Iris pigment epithelial cell (primary cell): ENCODE measurements around the gene GNAZ.
"Not testable (repeated sequence)": the region's sequence is repeated elsewhere in the genome, so short reads cannot be mapped to it uniquely, and the experiment has no call there.

ENCODE experiments used
- DNase-seq: peaks from one replicate; pipeline ENCODE4 v3.0.0-alpha.2; 2011; ENCODE audit warnings: low read depth

GNAZ gene

DNA sequence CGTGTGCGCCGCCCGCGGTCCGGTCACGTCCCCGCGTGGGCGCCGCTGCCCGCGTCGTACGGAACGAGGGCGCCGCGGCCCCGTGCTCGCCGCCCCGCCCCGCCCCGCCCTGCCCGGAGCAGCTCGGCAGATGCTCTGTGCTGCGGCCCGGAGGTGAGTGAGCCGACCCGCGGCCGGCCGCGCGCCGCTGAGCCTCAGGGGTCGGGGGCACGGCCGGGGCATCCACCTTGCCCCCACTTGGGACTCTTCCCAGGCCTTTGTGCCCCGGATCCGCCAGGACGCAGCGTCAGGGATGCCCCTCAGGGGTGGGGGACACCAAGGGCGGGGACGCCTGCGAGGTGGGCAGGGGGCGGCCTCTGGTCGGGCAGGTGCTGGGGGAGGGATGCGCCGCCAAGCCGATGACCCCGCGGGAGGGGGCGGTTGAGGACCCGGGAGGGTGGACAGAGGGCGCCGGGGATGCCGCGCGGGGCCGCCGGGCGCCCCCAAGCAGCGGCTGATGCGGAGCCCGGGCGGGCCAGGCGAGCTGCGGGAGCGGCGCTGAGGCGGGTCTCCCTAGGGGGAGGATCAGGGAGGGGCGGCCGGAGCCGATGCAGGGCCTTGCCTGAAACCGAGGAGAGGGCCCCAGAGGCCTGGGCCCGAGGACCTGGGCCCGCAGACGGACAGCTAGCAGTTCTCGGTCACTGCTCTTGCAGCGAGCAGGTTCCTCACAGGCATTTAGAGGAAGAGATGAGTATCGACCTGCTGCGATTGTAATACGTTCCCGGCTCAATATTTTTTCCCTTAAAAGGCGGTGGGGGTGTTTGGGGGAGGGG is at the start of gene GNAZ:
Gene GNAZ (plus strand): TSS at position 102 of the 812 bp plus-strand sequence. CDS start 25,177 bp downstream, outside the sequence.
- DNase-seq, result no peak

DNA sequence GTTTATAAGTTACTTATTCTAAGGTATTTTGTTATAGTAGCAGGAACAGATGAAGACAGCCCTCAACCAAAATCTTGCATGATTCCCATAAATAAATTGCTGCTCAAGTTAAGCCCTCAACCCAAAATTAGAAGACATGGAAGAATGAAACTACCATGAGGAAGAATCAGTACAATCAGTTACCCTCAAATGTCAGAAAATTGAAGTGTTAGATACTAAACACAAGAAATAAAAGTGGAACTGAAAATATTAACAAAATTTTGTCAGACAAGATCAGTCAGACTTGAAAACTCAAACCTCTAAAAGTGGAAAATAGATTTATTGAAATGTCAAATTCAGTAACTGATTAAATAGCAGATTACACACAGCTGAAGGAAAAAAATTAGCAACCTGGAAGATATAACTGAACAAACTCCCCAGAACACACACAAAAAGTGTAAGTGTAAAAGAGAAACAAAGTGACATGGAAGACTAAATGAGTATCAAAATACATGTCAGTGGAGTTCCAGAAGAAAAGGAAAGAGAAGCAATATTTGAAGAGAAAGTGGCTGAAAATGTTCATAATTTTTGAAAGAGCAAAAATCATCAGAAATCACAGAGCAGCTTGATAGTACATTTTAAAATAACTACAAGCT is 49.5 kb upstream of the GNAZ start:
- no peak for DNase-seq

DNA sequence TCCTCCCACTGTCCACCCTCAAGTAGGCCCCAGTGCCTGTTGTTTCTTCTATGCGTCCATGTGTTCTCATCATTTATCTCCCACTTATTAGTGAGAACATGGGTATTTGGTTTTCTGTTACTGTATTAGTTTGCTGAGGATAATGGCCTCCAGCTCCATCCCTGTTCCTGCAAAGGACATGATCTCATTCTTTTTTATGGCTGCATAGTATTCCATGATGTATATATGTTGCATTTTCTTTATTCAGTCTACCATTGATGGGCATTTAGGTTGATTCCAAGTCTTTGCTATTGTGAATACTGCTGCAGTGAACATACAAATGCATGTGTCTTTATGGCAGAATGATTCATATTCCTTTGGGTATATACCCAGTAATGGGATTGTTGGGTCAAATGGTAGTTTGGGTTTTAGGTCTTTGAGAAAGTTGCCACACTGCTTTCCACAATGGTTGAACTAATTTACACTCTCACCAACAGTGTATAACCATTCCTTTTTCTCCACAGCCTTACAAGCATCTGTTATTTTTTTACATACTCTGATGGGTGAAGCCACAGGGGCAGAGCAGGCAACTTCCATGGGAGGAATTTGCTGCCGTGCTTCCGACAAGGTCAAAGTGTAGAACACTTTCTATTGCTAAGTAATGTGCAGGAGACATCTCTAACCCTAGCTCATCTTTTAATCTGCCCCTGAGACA is 48.5 kb upstream of the GNAZ start:
- DNase-seq, result not testable (repeated sequence)

DNA sequence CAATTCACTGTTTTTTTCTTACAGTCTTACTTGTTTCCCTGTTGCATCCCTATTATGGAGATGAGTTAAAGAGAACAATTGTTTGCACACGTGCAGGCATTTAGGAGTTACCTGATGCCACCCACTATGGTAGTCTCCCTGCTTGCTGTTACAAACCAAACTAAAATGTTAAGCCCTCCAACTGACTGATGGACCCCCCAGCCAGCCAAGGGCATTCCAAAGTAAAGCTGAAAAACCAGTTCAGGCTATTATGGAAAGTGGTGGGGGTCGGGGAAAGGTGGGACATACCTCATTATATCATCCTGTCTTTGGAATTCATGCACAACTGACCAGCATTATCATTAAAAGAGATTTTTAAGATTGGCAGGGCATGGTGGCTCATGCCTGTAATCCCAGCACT is 47.0 kb upstream of the GNAZ start:
- DNase-seq, result no peak

DNA sequence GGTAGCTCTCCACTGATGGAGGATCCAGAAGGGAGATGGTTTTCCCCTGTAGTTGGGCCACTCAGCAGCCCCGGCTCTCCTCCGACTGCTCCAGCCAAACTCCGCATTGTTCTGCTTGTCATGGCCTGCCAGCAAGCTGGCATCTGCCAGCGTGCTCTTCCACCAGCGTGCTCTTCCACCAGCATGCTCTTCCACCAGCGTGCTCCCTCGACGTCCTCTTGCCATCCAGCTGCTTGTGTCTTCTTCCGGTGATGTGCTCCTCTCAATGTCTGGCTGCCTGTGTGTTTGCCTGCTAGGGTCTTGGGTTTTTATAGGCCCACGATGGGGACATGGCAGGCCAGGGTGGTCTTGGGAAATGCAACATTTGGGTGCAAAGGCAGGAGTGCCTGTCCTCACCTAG is 43.5 kb upstream of the GNAZ start:
- no peak for DNase-seq

DNA sequence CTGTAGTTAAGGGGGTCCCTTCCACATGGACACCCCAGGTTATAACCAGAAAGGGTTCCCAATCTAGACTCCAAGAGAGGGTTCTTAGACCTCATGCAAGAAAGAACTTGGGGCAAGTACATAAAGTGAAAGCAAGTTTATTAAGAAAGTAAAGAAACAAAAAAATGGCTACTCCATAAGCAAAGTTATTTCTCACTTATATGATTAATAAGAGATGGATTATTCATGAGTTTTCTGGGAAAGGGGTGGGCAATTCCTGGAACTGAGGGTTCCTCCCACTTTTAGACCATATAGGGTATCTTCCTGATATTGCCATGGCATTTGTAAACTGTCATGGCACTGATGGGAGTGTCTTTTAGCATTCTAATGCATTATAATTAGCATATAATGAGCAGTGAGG is 42.5 kb upstream of the GNAZ start:
- not testable (repeated sequence) for DNase-seq

DNA sequence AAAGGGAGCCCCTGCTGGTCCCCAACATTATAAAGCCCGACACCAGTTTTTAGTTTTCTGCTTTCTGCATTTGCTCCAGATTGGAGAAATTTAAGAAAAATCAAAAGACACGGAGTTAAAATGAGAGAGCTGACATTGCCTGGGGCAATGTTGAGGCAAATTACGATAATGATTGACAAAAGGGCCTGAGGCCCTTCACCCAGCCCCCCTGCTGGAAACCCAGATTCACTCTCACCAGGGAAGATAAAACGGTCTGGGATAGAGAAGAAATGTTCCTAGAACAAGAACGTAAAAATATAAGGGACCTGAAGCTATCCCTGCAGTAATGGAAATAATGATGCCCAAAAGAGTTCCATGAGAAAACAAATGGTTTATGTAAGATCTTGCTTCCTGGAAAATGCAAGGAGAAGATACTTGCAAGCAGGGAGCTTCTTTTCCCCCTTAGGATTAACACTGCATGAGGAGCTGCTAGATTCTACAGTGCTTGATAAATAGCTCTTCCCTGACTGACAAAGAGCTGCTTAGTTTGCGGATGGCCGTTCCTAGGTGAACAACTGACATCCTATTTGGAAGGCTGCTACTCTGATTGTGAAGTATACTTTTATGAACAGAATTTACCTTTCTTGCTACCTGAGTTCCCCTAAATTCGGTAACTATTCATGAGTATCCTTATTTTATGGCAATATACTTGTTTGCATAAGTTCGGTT is 40.6 kb upstream of the GNAZ start:
- no peak for DNase-seq

DNA sequence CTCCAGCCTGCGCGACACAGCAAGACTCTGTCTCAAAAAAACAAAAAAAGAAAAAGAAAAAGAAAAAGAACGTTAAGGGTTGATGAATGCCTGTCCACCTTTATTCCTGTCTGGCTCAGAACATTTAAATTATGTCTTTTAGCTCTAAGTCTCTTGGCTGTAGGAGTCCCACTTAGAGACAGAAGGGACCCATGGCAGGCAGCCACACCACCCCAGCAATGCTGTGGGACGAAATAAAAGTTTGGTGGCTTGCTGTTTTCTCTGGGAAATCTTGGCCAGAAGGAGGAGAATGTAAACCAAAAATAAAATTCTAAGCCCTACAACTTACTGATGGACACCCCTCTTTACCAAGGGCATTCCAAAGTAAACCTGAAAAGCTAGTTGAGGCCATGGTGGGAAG is 38.9 kb upstream of the GNAZ start:
- DNase-seq, result no peak

DNA sequence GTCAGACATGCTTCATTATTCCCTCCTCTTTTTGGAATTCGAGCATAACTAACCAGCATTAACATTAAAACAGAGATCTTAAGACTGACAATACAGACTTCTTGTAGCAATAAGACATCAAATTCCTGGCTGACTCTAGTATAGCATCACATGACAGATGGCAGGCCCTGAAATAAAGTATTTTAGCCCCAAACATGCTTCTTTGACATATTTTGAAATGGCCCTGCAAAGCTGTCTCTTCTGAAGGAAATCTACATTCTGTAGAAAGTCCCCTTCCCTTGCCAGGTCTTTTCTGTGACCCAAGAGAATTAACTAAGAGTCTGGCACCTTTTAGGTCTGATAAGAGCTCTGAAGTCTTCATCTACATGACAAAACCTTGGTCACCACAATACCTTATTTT is 38.5 kb upstream of the GNAZ start:
- DNase-seq, result no peak

DNA sequence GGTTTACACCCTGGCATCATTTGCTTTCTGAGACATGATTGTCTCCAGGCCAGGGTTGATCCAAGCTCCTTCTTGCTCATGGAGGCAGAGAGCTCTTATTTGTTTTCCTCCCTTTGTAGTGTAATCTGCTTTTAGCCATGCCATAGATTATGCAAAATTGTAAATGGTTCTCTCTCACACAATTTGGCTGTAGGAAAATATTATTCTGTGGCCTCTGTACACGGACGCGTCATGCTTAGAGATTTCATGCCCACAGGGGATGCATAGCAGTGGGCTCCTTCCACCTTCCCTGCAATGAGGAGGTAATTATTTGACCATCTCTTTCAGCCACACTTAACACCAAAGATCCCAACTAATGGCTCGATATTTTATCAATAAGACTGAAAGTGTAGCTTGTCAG is 37.7 kb upstream of the GNAZ start:
- no peak for DNase-seq

DNA sequence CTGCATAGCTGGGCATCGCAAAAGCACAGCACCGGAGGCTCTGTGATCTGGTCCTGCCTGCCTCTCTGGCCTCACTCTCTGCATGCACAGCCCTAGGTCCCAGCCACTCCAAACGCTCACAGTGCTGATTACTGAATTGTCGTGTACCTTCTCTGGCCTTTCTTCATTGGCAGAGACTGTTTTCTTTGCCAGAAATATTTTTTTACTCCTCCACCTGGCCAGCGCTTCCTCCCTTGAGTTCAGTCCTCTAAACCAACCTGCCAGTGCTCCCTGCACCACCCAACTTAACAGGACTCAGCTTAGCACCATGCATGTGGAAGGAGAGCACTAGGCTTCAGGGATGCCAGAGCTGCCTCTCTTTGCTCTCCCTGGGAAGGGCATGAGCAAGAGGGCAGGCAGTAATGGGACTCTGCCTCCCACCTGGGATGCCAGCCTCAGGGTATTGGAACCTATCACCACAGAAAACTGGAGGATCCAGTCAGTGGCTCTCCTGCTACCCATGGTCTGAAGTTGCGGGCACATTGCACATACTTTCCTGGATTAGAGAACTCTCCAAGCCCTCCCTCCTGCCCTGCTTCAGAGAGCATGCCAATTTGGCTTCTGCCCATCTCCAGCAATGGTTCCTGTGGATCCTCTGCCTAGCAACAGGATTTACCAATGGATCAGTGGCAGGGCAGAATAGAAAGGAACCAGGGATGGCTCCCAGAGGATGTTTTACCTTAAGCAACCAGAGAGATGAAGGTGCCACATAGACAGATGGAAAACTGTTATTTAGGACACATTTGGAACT is 37.0 kb upstream of the GNAZ start:
- no peak for DNase-seq

DNA sequence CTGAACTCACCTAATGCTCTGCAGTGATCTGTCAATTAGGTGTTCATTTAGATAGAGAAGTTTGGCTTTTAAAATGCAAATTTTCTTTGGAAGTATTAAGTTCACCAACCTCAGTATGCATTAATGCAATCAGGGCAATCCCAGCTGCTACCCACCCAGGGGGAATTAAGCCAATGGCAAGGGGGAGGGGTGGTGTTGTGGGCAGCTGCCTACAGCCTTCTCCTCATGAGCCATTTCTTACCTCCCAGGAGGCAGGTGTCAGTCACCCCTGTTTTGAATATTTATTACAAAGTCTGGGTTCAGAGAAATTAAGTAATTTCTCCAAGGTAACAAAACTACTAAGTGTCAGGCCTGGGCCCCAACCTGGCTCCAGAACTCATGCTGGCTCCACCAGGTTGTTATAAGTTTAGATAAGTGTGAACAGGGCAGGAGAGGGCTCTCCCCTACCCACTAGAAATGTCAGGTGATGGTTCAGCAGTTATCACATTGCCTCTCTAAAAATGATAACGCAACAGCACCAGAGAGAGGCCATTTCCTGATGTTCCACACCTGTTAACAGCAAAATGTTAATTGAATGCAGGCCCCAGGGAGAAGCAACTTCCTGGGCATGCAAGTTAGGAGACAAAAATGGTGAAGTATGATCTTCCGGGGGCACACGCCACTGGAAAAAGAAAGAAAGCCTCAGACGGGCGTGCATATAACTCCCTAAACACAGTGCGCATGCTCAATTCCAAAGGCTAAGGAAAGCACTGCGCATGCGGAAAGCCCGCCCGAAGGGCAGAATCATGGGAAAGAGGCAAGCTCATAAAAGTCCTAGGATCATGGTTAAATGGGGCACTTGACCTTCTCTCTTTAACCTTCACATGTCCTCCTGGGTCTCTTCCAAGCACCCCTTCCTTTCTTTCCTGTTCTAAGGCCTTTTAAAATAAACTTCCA is 35.4 kb upstream of the GNAZ start:
- no peak for DNase-seq

DNA sequence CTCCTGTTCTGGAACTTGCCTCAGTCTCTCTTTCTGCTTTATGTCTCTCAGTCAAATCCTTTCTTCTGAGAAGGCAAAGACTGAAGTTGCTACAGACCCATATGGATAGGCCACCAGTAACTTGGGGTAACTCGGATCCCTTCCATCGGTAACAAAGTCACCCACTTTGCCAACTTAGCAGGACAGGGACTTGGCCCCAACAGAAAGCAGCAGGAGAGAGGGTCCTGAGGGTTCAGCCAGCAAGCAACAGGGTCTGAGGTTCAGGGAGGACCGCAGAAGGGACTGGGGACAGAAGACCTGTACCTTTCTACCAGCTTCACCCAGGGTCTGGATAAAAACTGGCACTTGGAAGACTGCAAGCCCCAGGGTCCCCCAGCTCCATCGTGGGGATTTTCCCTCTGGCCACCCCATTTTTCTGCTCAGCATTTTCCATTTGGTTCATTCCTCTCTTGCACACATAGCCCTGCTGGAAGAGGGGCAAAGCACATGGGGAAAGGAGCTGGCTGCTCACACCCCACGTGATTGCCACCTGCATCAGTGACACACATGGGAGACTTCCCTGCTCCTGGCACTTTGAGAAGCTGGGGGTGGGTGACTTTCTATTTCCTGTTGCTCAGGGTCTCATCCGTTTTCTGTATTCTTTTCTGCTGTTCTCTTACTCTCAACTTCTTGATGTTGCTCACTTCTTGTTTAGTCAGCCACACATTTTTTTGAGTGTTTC is 34.6 kb upstream of the GNAZ start:
- DNase-seq, result no peak

DNA sequence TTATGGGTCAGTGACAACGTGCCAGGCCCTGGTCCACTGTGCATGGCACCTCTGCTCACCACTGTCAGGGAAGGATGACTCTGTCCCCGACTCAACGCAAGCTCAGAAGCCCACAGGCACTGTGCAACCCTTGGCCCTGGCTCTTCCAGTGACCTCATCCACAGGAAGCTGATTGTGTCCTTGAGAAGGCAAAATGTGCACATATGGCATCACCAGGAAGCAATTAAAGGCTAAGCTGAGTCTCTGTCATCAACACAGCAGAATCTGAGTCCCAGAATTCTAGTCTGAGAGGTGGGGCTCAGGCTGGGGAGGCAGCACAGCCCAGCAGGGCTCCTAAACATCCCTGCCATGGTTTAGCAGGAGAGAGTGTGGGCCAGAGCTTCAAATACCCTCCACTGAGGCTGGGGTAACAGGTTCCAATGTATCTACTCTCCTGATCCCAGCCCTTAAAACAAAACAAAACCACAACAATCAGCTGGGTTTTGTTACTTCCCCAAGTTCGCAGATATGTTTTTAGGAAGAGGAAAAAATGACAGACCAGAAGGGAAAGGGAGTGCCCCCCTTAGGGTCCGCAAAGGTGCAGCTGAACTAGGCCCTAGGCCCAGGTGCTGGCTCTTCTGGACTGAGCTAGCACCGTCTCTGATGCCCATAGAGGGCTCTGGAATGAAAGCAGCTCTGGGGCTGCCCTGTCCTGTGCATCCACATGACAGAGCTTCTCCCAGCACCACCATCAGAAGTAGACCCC is 33.5 kb upstream of the GNAZ start:
- DNase-seq, result peak; percentile 50

DNA sequence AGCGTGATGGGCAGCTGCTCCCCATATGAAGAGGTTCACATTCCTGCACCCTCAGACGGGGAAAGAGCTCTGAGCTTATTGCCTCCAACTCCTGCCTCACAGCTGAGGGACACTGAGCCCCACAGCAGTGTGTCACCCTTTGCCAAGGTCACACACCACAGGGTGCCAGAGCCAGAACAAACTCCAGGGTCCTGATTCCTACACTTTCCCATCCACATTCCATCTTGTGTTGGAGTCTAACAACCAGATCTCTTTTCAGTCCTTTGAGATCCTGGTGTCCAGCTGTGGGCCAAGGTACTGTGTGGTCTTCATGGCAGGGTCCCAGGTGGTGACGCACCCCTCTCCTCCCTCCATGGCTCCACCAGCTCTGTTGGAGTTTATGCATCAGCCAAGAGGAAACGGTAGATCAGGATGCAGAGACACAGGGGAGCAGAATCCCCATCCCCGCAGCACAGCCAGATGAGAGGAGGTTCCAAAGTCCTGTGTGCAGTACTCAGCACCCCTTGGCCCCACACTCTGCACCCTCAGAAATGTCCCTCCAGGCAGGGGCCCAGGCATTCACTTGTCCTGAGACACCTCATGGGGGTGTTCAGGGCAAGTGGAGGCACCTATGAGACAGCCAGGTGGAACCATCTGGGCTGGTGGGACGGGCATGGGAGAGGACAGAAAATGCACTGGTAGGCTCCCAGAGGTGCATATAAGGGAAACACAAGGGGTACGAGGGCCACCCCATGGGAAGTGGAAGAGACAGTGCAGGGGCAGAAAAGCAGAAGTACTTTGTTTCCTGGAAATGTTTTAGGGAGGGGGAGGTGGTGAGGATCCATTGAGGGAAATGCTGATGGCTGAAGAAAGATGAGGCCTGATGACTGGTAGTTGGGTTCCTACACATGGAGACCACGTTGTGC is 32.6 kb upstream of the GNAZ start:
- DNase-seq, result no peak

DNA sequence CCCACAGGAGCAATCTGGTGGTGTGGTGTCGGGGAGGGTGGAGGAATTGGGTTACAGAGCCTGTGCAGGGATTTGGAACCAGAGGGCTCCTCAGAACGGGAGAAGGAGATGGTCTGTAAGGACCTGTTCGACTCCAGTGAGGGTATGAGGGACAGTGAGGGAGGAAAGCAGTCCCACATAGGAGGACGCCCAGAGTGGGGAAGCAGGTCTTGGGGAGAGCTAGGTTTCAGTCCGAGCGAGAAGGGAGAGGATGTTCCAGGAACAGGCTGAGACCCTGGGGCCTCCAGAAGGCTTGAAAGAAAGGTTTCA is 32.0 kb upstream of the GNAZ start:
- DNase-seq, result no peak

DNA sequence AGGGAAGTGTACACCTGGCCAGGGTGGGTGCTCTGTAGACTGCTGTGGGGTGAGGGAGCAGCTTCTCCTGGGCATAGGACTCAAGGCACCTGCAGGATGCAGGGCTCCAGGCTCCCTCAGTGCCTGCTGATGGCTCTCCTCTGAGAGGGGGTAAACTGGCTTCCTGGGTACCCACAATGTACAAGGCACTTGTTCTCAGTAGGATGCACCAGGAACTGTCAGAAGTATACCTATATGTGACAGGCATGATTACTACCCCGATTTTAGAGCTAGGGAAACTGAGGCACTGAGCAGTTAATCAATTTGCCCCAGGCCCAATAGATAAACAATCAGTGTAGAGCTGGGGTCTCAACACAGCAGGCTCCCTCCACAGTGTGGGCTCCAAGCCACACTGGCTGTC is 31.4 kb upstream of the GNAZ start:
- no peak for DNase-seq

DNA sequence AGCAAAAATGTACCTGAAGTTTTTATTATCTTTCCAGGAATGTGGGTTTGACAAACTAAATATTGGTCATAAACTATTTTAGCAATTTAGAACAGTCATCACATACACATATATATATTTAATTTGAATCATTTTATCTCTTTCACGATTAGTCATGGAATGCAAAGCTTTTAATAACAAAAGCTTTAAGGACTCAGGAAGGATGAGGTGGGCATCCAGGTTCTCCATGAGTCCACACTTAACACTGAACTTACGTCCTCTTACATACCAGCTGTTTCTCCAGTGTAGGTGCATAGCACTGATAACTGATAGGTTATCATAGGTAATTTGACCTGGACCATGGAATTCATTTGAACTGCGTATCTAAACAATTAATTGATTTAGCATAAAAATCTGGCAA is 28.1 kb upstream of the GNAZ start:
- no peak for DNase-seq
